Measurements from ENCODE around the gene PPRC1. TPM values are rescaled to one million over a fixed set of nuclear protein-coding genes. Genes with fewer than 3 reads are reported as not detected.

PPRC1 gene
- total RNA-seq, 1 donor from 2014 or later, result 68.3 TPM

DNA sequence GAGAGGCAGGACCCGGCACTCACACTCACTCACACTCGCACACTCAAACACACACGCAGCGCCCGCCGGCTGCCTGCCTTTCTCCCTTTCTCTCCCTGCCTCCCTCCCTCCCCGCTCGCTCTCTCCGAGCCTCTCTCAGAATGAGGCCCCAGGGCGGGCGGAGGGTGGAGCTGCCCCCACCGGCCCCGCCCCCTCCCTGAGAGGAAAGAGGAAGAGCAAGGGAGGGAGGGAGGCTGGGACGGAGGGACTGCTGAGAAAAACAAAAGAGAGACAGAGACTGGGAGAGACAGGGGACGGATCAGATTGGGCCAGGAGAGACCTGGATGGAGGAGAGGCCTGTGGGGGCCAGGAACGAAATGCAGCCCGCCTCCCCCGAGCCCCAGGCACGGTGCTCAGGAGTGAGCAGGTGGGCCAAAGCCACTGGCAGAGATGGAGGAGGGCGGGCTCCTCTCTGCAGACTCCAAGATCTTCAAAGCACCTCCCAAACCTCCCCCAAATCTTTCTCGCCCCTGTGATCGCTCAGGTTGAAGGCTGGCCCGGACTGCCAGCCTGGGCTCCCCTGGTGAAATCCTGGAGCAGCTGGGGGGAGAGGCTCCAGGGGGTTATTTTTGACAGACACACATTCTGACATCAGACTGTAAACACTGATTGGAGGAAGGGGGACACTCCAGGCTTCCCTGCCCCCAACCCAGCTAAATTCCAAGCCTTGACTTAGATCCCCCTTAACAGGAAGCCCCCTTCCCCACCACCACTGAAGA lies 17.8 kb upstream of the PPRC1 start:
- Mint-ChIP-seq H3K9me3 (no peaks in the 10 kb centered on the region), H3K4me3 (peak overlapping the region; percentile 91), H3K36me3 (ENCODE audit: low read depth) (peaks cover 3% of the 10 kb centered on the region), H3K27me3 (ENCODE audit: low read depth) (no peaks in the 10 kb centered on the region), H3K27ac (ENCODE audit: unreplicated experiment) (peak overlapping the region; percentile 96), H3K4me1 (peaks cover 73% of the 10 kb centered on the region)
- DNase-seq (ENCODE audit: low read depth, low spot score), result peak; percentile 79
- TF ChIP-seq, protein P1, sequence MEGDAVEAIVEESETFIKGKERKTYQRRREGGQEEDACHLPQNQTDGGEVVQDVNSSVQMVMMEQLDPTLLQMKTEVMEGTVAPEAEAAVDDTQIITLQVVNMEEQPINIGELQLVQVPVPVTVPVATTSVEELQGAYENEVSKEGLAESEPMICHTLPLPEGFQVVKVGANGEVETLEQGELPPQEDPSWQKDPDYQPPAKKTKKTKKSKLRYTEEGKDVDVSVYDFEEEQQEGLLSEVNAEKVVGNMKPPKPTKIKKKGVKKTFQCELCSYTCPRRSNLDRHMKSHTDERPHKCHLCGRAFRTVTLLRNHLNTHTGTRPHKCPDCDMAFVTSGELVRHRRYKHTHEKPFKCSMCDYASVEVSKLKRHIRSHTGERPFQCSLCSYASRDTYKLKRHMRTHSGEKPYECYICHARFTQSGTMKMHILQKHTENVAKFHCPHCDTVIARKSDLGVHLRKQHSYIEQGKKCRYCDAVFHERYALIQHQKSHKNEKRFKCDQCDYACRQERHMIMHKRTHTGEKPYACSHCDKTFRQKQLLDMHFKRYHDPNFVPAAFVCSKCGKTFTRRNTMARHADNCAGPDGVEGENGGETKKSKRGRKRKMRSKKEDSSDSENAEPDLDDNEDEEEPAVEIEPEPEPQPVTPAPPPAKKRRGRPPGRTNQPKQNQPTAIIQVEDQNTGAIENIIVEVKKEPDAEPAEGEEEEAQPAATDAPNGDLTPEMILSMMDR (conservative IDR thresholded peaks at IDR 0.05), result no peak

DNA sequence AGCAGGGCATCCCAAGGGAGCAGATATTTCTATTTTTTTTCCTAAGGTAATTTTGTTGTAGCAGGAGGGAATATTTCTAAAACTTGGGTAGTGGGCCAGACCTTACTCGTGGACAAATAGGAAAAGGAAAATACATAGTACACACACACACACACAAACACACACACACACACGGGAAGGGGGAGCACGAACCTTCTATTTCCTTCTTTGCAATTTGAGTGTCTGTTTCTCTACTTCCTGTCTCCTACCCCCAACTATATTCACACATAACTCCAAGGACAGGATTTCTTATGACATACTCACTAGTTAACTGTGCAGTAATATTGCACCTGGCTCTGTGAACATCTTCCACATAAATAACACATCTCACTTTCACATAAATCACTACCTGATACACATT lies 17.1 kb upstream of the PPRC1 start:
- TF ChIP-seq, protein P1 (conservative IDR thresholded peaks at IDR 0.05), result no peak
- Mint-ChIP-seq H3K9me3 (no peaks in the 10 kb centered on the region), H3K4me1 (peaks cover 70% of the 10 kb centered on the region), H3K27ac (ENCODE audit: unreplicated experiment) (peak overlapping the region; percentile 9), H3K27me3 (ENCODE audit: low read depth) (no peaks in the 10 kb centered on the region), H3K36me3 (ENCODE audit: low read depth) (no peaks in the 10 kb centered on the region), H3K4me3 (peak overlapping the region; percentile 91)
- no peak for DNase-seq (ENCODE audit: low read depth, low spot score)

DNA sequence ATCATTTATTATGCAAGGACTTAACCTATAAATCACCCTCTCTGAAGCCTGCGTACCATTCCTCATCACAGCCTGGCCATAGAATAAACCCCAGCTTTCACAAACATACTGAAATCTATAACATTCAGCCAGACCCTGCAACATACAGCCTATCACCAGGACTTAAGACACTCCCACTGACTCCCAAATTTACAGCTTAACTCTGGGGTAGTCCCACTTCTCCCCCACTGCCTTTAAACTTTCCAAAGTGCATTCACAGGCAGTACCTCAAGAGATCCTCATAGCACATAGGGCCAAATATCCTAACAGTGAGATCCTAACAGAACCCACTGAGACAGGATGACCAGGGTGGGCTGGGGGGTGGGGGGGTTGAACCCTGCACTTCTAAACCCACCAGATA lies 16.2 kb upstream of the PPRC1 start:
- peak overlapping the region; percentile 82 for H3K27ac Mint-ChIP-seq (ENCODE audit: unreplicated experiment)
- peaks cover 77% of the 10 kb centered on the region for H3K4me1 Mint-ChIP-seq
- no peak for DNase-seq (ENCODE audit: low read depth, low spot score)
- H3K27me3 Mint-ChIP-seq (ENCODE audit: low read depth), result no peaks in the 10 kb centered on the region
- H3K9me3 Mint-ChIP-seq, result no peaks in the 10 kb centered on the region
- peak overlapping the region; percentile 94 for H3K4me3 Mint-ChIP-seq
- TF ChIP-seq, protein P1 (conservative IDR thresholded peaks at IDR 0.05), result no peak
- H3K36me3 Mint-ChIP-seq (ENCODE audit: low read depth), result no peaks in the 10 kb centered on the region

DNA sequence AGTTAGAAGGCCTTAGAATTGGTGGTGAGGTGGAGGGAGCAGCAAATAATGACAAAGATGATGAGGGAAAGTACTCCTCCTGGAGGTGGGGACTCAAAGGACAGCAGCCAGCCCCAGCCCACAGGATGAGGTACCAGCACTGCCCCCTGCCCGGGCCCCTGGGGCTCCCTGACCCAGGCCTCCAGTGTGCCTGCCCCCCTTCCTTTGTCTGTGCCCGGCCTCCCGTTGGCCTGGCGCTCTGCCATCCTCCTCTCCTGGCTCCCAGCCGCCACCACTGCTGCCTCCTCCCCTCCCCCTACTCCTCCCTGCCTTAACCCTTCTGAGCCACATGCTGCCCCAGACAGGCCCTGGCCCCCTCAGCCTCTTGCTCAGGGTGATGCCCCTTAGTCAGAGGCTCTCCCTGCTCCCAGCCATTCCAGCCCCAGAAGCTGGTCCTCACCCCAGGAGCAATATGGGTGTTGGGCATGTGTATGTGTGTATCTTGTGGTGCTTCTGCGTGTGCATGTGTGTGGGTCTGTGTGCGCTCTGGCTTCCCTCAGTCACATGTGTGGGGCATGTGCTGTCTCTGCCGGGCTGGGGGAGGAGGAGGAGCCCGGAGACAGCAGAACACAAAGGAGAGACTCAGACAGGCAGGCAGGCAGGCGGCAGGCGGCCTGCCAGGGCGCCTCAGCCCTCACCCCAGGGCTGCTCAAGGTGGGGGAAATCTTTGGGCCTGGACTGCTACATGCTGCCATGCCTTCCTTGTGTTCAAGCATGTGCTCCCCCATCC lies 15.3 kb upstream of the PPRC1 start:
- H3K27me3 Mint-ChIP-seq (ENCODE audit: low read depth), result no peaks in the 10 kb centered on the region
- no peaks in the 10 kb centered on the region for H3K36me3 Mint-ChIP-seq (ENCODE audit: low read depth)
- H3K4me1 Mint-ChIP-seq, result peaks cover 81% of the 10 kb centered on the region
- H3K4me3 Mint-ChIP-seq, result peak overlapping the region; percentile 94
- H3K27ac Mint-ChIP-seq (ENCODE audit: unreplicated experiment), result peak overlapping the region; percentile 99
- DNase-seq (ENCODE audit: low read depth, low spot score), result peak; percentile 44
- no peaks in the 10 kb centered on the region for H3K9me3 Mint-ChIP-seq
- TF ChIP-seq, protein P1 (conservative IDR thresholded peaks at IDR 0.05), result peak; percentile 34

DNA sequence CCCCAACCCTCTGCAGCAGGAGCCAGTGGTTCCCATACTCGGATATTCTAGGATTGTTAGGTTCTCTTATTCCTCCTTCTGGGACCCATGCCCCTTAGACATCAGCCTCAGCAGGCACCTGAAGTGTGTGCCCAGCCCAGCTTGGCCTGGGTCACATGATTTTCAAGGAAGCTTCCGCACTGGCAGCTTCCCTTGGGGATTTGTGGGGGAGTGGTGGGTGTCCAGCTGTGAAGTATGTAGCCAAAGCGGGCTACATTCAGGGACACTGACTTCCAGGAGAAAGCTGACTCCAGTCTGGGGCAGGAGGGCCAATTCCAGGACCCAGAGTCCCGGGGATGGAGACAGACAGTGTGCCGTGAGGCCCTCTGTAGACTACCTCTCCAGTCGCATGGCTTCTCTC lies 14.0 kb upstream of the PPRC1 start:
- Mint-ChIP-seq H3K27ac (ENCODE audit: unreplicated experiment) (peak overlapping the region; percentile 99), H3K9me3 (no peaks in the 10 kb centered on the region), H3K4me1 (peaks cover 69% of the 10 kb centered on the region), H3K36me3 (ENCODE audit: low read depth) (no peaks in the 10 kb centered on the region), H3K27me3 (ENCODE audit: low read depth) (no peaks in the 10 kb centered on the region), H3K4me3 (peak overlapping the region; percentile 94)
- DNase-seq (ENCODE audit: low read depth, low spot score), result no peak
- TF ChIP-seq, protein P1 (conservative IDR thresholded peaks at IDR 0.05), result no peak
